NCI-H2107 treated with DMSO at 0.1 percent for 48 hours (cell line): ENCODE results near the gene RASL10B.

Experiments
- DNase-seq: peaks from one replicate; lab custom pipeline; 2025; ENCODE audit not compliant: unreplicated experiment; lab: John Stamatoyannopoulos, UW

Gene RASL10B

DNA sequence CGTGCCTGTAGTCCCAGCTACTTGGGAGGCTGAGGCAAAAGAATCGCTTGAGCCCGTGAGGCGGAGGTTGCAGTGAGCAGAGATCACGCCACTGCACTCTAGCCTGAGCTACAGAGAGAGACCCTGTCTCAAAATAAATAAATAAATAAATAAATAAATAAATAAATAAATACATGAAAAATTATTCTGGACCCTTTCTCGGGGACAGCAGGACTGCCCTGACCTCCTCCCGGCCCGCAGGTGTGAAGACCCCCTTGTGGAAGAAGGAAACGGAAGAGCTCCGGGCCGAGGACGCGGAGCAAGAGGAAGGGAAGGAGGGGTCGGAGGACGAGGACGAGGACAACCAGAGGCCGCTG lies 32.3 kb downstream of the RASL10B start:
- DNase-seq, result no peak

- peak; percentile 43 for DNase-seq
Measured at GRCh38 chr17:35764123-35764991, 32.9 kb downstream of the RASL10B start.

GRCh38 chr17:35765086-35765710 lies 33.8 kb downstream of the RASL10B start:
- no peak for DNase-seq

DNA sequence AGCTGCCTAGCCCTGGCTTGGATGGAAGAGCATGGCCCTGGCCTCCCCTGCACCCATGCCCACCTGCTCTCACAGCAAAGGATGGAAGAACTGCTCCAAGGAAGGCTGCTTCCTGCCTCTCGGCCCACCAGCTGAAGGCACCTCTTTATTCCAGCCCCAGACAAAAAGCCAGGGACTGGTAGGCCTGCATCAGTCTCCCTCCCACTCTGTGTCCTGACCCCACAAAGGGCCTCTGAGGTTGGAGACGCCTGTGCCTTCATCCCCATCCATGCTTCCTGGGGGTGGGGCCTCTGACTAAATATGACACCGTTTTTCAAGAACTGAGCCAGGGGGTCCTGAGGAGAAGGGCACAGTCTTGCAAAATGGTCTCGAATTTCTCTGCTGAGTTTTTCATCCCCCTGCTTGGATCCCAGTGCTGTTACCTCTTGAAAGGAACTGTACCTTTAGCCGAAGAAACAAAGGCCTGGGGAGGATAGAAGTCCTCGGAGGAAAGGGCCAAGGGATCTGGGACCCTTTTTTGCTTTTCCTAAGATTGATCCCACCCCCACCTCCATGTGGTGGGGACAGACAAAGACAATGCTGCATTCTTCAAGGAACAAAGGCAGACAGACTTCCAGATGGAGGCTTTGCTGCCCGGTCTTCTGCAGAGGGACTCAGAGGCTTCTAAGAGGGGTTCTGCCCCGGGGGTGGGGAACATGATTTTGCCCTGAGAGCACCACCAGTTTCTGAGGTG lies 34.5 kb downstream of the RASL10B start:
- DNase-seq, result no peak

- DNase-seq, result no peak
Measured at GRCh38 chr17:35766489-35766877, 35.0 kb downstream of the RASL10B start.

- peak; percentile 17 for DNase-seq
Measured at GRCh38 chr17:35766903-35767510, 35.6 kb downstream of the RASL10B start.

GRCh38 chr17:35768797-35769196 lies 37.4 kb downstream of the RASL10B start:
- no peak for DNase-seq

DNA sequence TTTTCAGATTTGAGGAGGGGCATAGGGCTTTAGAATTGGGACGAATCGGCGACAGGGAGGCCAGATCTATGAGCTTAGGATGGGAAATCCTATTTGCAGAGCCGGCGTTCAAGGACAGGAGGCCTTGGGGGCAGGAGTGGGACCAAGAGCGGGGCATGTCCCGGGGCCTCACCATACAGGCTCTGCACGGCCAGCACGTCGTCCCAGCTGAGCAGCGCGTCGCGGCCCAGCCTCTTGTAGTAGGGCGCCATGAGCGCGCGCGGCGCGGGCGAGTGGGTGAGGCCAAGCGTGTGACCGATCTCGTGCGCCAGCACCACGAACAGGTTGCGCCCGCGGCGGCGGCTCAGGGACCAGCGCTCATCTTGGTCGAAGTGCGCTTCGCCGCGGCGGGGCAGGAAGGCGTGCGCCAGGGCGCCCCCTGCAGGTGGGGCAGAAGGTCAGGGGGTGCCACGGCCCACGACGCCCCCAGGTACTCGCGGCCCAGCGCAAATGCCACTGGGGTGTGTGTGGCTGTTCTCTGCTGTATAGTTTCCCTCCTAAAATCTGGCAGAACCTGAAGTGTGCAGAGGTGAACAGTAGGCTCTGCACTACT lies 38.6 kb downstream of the RASL10B start:
- no peak for DNase-seq

DNA sequence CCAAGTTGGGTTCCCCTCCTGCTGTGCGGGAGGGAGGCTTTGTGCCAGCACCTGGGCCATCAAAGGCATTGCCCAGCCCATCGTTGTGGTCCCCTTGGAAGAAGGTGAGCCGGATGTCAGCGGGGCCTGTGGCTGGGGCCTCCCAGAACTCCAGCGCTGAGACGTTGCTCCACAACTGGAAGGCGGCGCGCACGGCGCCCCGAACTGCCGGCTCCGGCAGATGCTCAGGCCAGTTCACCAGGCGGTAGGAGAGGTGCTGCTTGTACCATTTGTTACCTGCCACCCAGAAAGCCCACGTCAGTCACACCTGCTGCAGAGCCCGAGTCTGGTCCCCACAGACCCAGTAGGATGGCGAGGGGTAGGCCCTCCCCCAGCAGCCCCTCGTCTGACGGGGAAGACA lies 41.7 kb downstream of the RASL10B start:
- no peak for DNase-seq

- DNase-seq, result no peak
Measured at GRCh38 chr17:35773679-35774425, 42.4 kb downstream of the RASL10B start.

DNA sequence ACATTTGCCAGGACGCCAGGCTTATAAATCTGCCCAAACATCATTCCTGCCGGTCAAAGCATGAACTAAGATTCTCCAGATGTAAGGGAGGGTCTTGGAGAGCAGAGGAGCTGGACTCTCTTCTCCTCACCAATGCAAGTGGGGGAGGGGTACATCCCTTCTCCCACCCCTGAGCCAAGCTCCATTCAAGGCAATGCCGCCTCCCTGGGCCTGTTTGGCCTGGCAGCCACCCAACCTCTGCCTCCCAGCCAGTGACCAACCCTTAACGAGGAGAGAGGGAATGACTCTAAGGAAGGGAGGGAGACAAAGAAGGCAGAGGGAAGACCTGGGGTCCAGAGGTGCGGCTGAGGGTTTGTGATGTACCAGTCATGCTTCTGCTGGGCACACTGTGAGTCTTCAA lies 43.1 kb downstream of the RASL10B start:
- no peak for DNase-seq

- DNase-seq, result no peak
Measured at GRCh38 chr17:35775039-35775438, 43.6 kb downstream of the RASL10B start.

- DNase-seq, result no peak
Measured at GRCh38 chr17:35775583-35775982, 44.1 kb downstream of the RASL10B start.

DNA sequence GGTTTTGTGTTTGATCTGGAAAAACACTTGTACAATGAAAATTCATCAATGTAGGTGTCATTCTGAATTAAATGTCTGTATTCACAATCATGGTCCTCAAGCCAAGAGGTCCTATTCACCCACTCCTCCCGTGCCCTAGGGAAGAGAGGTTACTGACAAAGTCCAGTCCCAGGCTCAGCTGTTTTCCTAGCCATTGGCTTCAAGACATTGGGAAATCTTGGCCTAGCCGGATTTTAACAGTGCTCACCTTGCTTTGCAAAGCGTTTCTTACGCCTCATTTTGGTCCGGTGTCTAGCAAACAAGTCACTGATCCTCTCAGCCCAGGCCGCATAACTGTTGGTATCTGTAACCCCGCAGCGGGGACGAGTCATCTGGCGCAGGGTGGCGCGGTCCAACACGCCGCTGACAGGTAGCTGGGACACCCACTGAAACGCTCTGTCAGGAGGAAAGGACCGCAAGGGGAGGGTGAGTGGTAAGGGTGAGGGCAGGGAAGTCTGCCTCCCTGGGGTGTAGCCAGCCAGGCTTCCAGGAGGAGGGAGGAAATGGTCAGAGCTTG lies 47.3 kb downstream of the RASL10B start:
- no peak for DNase-seq

- DNase-seq, result no peak
Measured at GRCh38 chr17:35780950-35781349, 49.5 kb downstream of the RASL10B start.

GRCh38 chr17:35784895-35785294 lies 53.5 kb downstream of the RASL10B start:
- DNase-seq, result no peak

DNA sequence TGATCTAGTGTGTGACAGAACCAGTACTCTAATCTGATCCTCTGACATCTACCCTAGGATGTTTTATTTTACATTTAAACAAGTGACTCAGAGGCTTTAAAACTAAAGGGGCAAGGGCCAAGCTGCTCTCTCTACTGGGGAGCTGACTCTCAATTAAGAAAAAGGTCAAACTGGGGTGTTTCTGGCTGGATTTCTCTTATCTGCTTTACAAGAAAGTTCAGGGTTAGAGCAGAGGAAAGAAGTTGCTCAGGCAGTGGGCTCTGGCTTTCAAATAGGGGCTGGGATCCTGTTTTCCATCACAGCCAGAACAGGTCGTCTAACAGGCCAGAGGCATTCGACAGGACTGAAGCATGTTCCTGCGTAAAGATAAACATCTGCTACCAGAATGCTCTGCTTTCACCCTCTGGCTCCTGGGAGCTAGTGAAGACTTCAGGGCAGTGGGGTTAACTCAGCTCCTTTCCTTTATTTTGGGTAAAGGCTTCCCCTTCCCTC lies 55.5 kb downstream of the RASL10B start:
- DNase-seq, result no peak

- no peak for DNase-seq
Measured at GRCh38 chr17:35788477-35789368, 57.3 kb downstream of the RASL10B start.

DNA sequence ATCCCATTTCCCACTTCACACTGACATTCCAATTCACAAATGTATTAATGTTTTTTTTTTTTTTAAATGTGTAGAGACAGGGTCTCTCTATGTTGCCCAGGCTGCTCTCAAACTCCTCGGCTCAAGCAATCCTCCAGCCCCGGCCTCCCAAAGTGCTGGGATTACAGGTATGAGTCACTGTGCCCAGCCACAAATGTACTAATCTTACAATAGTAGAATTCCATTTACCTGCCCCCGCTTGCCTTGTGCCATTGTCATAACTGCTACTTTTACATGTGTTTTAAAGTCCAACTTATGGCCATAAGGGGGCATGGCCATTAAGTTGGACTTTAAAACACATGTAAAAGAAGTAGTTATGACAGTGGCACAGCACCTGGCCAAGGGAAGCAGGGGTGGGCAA lies 59.4 kb downstream of the RASL10B start:
- no peak for DNase-seq
